GM19395 (cell line): ENCODE results near the gene IL6R.
"Not testable (repeated sequence)": the region's sequence is repeated elsewhere in the genome, so short reads cannot be mapped to it uniquely, and the experiment has no call there.

Experiments used
- ATAC-seq: cut with Tn5 transposase; IDR thresholded peaks from one replicate; pipeline ENCODE4 v1.9.1; 2021; ENCODE audit warnings: mild to moderate bottlenecking, moderate library complexity; ENCODE audit not compliant: unreplicated experiment

The IL6R gene

GRCh38 chr1:154406572-154406879, 1.4 kb downstream of the IL6R start:
- ATAC-seq = no peak

GRCh38 chr1:154406886-154407197, 1.7 kb downstream of the IL6R start:
- ATAC-seq = no peak

- no peak for ATAC-seq
Measured at GRCh38 chr1:154407198-154408091, 2.3 kb downstream of the IL6R start.

GRCh38 chr1:154408174-154408777, 3.1 kb downstream of the IL6R start:
- ATAC-seq = no peak

GRCh38 chr1:154410185-154410827, 5.2 kb downstream of the IL6R start:
- no peak for ATAC-seq

GRCh38 chr1:154411525-154411924, 6.4 kb downstream of the IL6R start:
- no peak for ATAC-seq

GRCh38 chr1:154413177-154413783, 8.1 kb downstream of the IL6R start:
- ATAC-seq = no peak

GRCh38 chr1:154414606-154415005, 9.5 kb downstream of the IL6R start:
- no peak for ATAC-seq

- no peak for ATAC-seq
Measured at GRCh38 chr1:154416471-154417337, 11.6 kb downstream of the IL6R start.

GRCh38 chr1:154417338-154417608, 12.1 kb downstream of the IL6R start:
- no peak for ATAC-seq

GRCh38 chr1:154418062-154418921, 13.1 kb downstream of the IL6R start:
- ATAC-seq = no peak

GRCh38 chr1:154418923-154419619, 13.9 kb downstream of the IL6R start:
- no peak for ATAC-seq

- no peak for ATAC-seq
Measured at GRCh38 chr1:154419620-154420571, 14.8 kb downstream of the IL6R start.

GRCh38 chr1:154420961-154421924, 16.1 kb downstream of the IL6R start:
- ATAC-seq = no peak

- not testable (repeated sequence) for ATAC-seq
Measured at GRCh38 chr1:154422049-154422448, 16.9 kb downstream of the IL6R start.

- no peak for ATAC-seq
Measured at GRCh38 chr1:154422521-154422920, 17.4 kb downstream of the IL6R start.

GRCh38 chr1:154423304-154423987, 18.3 kb downstream of the IL6R start:
- no peak for ATAC-seq
